Neutrophil (primary cell): Measurements from ENCODE around the gene PRPS2.

Experiments
- H3K27ac ChIP-seq: fragments of 200-600 bp; sonication (generic); 2 replicates; pipeline ENCODE4 v1.5.1; 2016; ENCODE audit warnings: mild to moderate bottlenecking, moderate library complexity
- H3K27me3 ChIP-seq: fragments of 200-600 bp; sonication (generic); 2 replicates; pipeline ENCODE4 v1.6.0; 2016; ENCODE audit warnings: mild to moderate bottlenecking
- H3K36me3 ChIP-seq: fragments of 200-600 bp; sonication (generic); 2 replicates; pipeline ENCODE4 v1.5.1; 2017
- H3K4me1 ChIP-seq, 2 experiments: fragments of 200-600 bp in 1 of 2; sonication (generic) in 1 of 2; 1 replicate in 1 of 2; 2 replicates in 1 of 2; pipeline versions ENCODE4 v1.5.1 to v1.6.1; 2013 to 2016; ENCODE audit warnings: low read depth in 1 of 2, low read length in 1 of 2, mild to moderate bottlenecking in 1 of 2, moderate library complexity in 1 of 2; ENCODE audit not compliant: control insufficient read depth in 1 of 2, insufficient read depth in 1 of 2
- H3K4me3 ChIP-seq, 2 experiments: fragments of 200-600 bp in 1 of 2; sonication (generic) in 1 of 2; 1 replicate in 1 of 2; 2 replicates in 1 of 2; pipeline ENCODE4 v1.5.1; 2013 to 2016; ENCODE audit warnings: low read depth in 1 of 2, low read length in 1 of 2, mild to moderate bottlenecking in 1 of 2, moderate library complexity in 1 of 2
- H3K9me3 ChIP-seq: fragments of 200-600 bp; sonication (generic); 2 replicates; pipeline ENCODE4 v1.5.1; 2016
- CTCF ChIP-seq: fragments of 200-600 bp; sonication (generic); IDR thresholded peaks from 2 replicates; pipeline ENCODE4 v1.5.1; 2016; ENCODE audit warnings: antibody characterized with exemption

The PRPS2 gene

GRCh38 chrX:12866451-12867377 lies 75.5 kb downstream of the PRPS2 start, which contains the start of gene TLR7:
TLR7 (plus strand) TSS chrX:12867072; CDS start chrX:12867579, 507 bp downstream.
- no peaks in the 10 kb centered on the region for H3K27me3 ChIP-seq
- no peaks in the 10 kb centered on the region for H3K36me3 ChIP-seq
- H3K4me1 ChIP-seq = peaks cover 10 to 15% of the 10 kb centered on the region in 2 experiments
- no peak for TF ChIP-seq CTCF
- H3K4me3 ChIP-seq = no peak within 1 kb of the TSS
- no peak within 1 kb of the TSS for H3K27ac ChIP-seq
- H3K9me3 ChIP-seq = no peaks in the 10 kb centered on the region

GRCh38 chrX:12867685-12868084 lies 76.5 kb downstream of the PRPS2 start:
- Histone ChIP-seq H3K27me3 (no peaks in the 10 kb centered on the region), H3K27ac (no peak overlapping the region), H3K36me3 (no peaks in the 10 kb centered on the region), H3K4me1 (peaks cover 10 to 15% of the 10 kb centered on the region in 2 experiments), H3K9me3 (no peaks in the 10 kb centered on the region), H3K4me3 (no peak overlapping the region)
- TF ChIP-seq CTCF = no peak

- Histone ChIP-seq H3K4me1 (peaks cover 10 to 15% of the 10 kb centered on the region in 2 experiments), H3K4me3 (no peak overlapping the region), H3K36me3 (no peaks in the 10 kb centered on the region), H3K27me3 (no peaks in the 10 kb centered on the region), H3K27ac (no peak overlapping the region), H3K9me3 (no peaks in the 10 kb centered on the region)
- TF ChIP-seq CTCF = no peak
These were observed 77.5 kb downstream of the PRPS2 start for GRCh38 chrX:12868747-12869146.

GRCh38 chrX:12871257-12871656 lies 80.0 kb downstream of the PRPS2 start:
- no peak overlapping the region for H3K27ac ChIP-seq
- H3K9me3 ChIP-seq = no peaks in the 10 kb centered on the region
- no peak overlapping the region for H3K4me3 ChIP-seq
- TF ChIP-seq CTCF = no peak
- no peaks in the 10 kb centered on the region for H3K36me3 ChIP-seq
- H3K4me1 ChIP-seq = peaks cover 6 to 10% of the 10 kb centered on the region in 2 experiments
- no peaks in the 10 kb centered on the region for H3K27me3 ChIP-seq

- Histone ChIP-seq H3K9me3 (no peaks in the 10 kb centered on the region), H3K27ac (no peak overlapping the region), H3K4me3 (no peak overlapping the region), H3K4me1 (peaks cover 0 to 1% of the 10 kb centered on the region in 2 experiments), H3K27me3 (no peaks in the 10 kb centered on the region), H3K36me3 (no peaks in the 10 kb centered on the region)
- TF ChIP-seq CTCF = no peak
These were observed 81.5 kb downstream of the PRPS2 start for GRCh38 chrX:12872741-12873140.
